HG02852 (cell line): ENCODE data around the gene PUS1.

Experiments
- ATAC-seq: cut with Tn5 transposase; IDR thresholded peaks from one replicate; pipeline ENCODE4 v1.9.1; 2021; ENCODE audit warnings: mild to moderate bottlenecking, moderate library complexity; ENCODE audit not compliant: unreplicated experiment

The PUS1 gene

DNA sequence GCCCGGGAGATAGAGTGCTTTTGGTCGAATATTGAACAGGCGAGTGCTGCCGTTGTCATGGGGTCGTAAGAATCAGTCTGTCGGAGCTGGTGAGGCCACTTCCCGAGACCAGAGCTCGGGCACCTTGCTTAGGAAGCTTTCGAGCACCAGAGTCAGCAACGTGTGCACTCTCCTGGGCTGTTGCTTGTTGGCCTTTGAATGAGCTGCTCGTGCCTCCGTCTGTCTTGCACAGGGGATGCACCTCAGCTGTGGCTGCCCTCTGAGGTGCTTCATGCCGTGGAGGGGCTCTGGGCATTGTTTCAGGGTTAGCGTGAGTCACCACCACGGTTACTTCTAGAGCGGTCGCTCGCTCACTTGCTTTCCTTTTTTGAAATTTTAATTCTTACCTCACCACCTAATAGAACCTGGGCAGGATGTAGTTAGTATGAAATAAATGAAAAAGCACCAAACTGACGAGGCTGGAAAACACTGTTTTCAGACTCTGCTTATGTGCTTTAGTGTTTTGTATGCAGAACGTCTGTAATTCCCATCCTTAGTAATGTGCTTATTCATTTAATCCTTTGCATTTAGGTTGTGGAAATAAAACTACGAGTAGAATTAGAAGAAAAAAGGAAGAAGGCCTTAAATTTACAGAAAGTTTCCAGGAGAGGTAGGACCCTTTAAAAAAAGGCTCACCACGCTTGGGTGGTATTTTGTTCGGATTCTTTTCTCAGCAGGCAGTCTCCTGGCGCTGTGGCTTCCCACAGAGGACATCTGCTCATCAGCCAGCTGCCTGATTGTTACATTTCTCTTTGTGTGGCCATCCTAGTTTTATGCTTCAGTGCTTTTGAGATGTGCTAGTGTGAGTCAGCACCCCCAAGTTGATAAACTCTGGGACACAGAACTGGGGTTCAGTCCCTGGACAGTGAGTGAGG lies 61.2 kb downstream of the PUS1 start:
- ATAC-seq = no peak

DNA sequence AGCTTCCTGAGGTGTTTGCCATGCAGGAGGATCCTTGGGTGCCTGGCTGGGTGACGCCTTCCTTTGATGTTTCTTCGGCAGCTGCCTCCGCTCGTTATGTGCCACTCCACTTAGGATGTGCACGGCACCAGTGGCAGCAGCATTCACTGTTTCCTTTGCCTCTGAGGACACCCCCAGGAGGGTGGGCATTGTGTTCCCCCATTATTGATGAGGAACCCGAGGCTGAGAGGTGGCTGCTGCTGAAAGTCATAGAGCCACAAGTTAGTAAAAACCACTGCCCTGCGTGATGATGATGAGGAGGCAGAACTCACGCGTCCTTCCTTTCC lies 61.9 kb downstream of the PUS1 start:
- no peak for ATAC-seq

DNA sequence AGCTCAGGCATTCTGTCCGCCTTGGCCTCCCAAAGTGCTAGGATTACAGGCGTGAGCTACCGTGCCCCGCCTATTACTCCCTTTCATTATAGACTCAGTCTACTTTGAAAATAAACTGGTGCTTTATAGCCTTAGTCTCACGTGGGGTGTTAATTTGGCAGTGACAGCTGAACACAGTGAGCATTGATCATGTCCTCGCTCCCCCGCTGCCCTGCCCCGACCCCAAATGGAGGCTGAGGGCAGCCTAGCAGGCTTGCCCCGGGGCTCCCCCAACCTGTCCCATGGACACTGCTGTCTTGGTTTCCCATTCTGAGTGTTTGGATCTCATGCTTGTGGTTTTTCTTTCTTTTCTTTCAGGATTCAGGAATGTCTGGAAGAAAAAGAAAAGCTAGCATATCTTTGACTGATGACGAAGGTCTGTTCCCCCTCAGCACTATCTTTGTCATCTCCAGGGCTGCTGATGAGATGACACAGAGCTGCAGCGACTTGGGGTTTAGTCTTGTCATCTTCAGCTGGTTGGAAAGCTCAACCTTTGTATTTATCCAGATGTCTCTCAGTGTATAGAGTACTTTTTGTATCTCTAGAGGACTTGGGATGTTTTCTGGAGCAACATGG lies 62.8 kb downstream of the PUS1 start:
- ATAC-seq = no peak

DNA sequence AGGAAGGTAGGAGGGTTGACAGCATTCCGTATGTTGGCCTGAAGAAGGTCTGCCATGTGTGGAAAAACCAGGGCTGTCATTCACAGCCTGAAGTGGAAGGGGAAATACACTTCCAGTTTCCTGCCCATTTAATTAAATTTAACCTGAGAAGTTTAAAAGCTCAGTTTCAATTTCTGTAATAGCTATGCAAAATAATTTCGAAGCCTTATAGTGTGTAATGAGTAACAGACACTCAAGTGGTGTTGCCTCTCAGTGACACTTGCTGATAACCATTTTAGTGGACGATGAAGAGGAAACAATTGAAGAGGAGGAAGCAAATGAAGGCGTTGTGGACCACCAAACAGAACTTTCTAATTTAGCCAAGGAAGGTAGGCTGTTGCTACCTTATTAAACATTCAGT lies 65.5 kb downstream of the PUS1 start:
- peak; percentile 65 for ATAC-seq
